GM12864 (cell line): ENCODE measurements around the gene ARMC7.

Experiments used
- DNase-seq: peaks from one replicate; pipeline ENCODE4 v3.0.0-alpha.2; 2011; ENCODE audit warnings: low read depth
- H3K4me3 ChIP-seq: 2 replicates; pipeline ENCODE4 v1.5.1; 2011; ENCODE audit warnings: mild to moderate bottlenecking, low read depth, low read length, control low read depth
- CTCF ChIP-seq: IDR thresholded peaks from 2 replicates; pipeline ENCODE4 v1.5.1; 2011; ENCODE audit warnings: low read depth, mild to moderate bottlenecking, moderate library complexity, low read length, control low read depth, inconsistent platforms; ENCODE audit errors: missing control alignments

ARMC7 gene

GRCh38 chr17:75114552-75115314 lies 5.0 kb downstream of the ARMC7 start:
- H3K4me3 ChIP-seq: peak overlapping the region; percentile 73

GRCh38 chr17:75115555-75115954 lies 5.8 kb downstream of the ARMC7 start:
- H3K4me3 ChIP-seq: no peak overlapping the region
- DNase-seq: no peak
- TF ChIP-seq CTCF: no peak

More at GRCh38 chr17:75114552-75115314, 5.0 kb downstream of the ARMC7 start:
- TF ChIP-seq CTCF: no peak
- DNase-seq: no peak

- no peak for DNase-seq
- no peak overlapping the region for H3K4me3 ChIP-seq
- no peak for TF ChIP-seq CTCF
These were observed 7.0 kb downstream of the ARMC7 start for GRCh38 chr17:75116737-75117136.

GRCh38 chr17:75118307-75118706 lies 8.5 kb downstream of the ARMC7 start:
- no peak overlapping the region for H3K4me3 ChIP-seq
- DNase-seq: no peak
- TF ChIP-seq CTCF: no peak

GRCh38 chr17:75124041-75124818 lies 14.5 kb downstream of the ARMC7 start:
- H3K4me3 ChIP-seq: no peak overlapping the region
- TF ChIP-seq CTCF: no peak
- no peak for DNase-seq

- no peak for TF ChIP-seq CTCF
- no peak overlapping the region for H3K4me3 ChIP-seq
- no peak for DNase-seq
These were observed 15.0 kb downstream of the ARMC7 start for GRCh38 chr17:75124819-75125162.
